Breast epithelium (tissue), 3 donors: ENCODE results near the gene PTPN7.
"Not testable (repeated sequence)": the region's sequence is repeated elsewhere in the genome, so short reads cannot be mapped to it uniquely, and the experiment has no call there.

ENCODE experiments used
- POLR2A ChIP-seq: fragments of 450-650 bp; IDR thresholded peaks from one replicate; pipeline ENCODE4 v1.6.1; 2016; ENCODE audit warnings: antibody characterized with exemption, mild to moderate bottlenecking, moderate library complexity
- POLR2AphosphoS5 ChIP-seq, 3 donors: sonication (generic); formaldehyde crosslinking; IDR thresholded peaks; one replicate each; pipeline ENCODE4 v1.6.1; 2017; ENCODE audit warnings: antibody characterized with exemption in 3 of 3
- TF ChIP-seq, protein P1 (sequence below), 3 donors: fragments of 450-650 bp; IDR thresholded peaks; one replicate each; pipeline ENCODE4 v1.5.1; 2016 to 2017; ENCODE audit warnings: antibody characterized with exemption in 3 of 3, mild to moderate bottlenecking in 3 of 3, moderate library complexity in 3 of 3

DNA sequence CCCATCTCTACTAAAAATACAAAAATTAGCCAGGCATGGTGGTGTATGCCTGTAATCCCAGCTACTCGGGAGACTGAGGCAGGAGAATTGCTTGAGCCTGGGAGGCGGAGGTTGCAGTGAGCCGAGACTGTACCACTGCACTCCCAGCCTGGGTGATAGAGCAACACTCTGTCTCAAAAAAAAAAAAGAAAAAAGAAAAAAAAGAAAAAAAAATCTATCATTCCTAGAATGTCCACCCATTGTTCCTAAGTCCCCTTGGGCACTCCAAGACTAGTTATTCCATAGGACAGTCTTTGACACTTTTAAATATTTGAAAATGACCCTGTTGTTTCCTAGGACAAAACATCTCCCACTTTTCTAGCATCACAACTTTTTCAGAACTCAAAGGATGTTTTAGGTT, 18.9 kb downstream of the PTPN7 start:
- TF ChIP-seq POLR2A; POLR2AphosphoS5 (IDR thresholded peaks at IDR 0.05): not testable (repeated sequence)
- TF ChIP-seq, protein P1, sequence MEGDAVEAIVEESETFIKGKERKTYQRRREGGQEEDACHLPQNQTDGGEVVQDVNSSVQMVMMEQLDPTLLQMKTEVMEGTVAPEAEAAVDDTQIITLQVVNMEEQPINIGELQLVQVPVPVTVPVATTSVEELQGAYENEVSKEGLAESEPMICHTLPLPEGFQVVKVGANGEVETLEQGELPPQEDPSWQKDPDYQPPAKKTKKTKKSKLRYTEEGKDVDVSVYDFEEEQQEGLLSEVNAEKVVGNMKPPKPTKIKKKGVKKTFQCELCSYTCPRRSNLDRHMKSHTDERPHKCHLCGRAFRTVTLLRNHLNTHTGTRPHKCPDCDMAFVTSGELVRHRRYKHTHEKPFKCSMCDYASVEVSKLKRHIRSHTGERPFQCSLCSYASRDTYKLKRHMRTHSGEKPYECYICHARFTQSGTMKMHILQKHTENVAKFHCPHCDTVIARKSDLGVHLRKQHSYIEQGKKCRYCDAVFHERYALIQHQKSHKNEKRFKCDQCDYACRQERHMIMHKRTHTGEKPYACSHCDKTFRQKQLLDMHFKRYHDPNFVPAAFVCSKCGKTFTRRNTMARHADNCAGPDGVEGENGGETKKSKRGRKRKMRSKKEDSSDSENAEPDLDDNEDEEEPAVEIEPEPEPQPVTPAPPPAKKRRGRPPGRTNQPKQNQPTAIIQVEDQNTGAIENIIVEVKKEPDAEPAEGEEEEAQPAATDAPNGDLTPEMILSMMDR (IDR thresholded peaks at IDR 0.05), result not testable (repeated sequence)
